GM18502 (cell line): Measurements from ENCODE around the gene DLEC1.
"Not testable (repeated sequence)": the region's sequence is repeated elsewhere in the genome, so short reads cannot be mapped to it uniquely, and the experiment has no call there.

Experiments
- ATAC-seq: cut with Tn5 transposase; IDR thresholded peaks from one replicate; pipeline ENCODE4 v1.9.1; 2021; ENCODE audit warnings: mild to moderate bottlenecking; ENCODE audit not compliant: unreplicated experiment, poor library complexity

The DLEC1 gene

GRCh38 chr3:38148311-38148882, 109.4 kb downstream of the DLEC1 start:
- ATAC-seq, result no peak

GRCh38 chr3:38149708-38150107, 110.7 kb downstream of the DLEC1 start:
- peak; percentile 40 for ATAC-seq

- no peak for ATAC-seq
Measured at GRCh38 chr3:38150780-38151528, 111.9 kb downstream of the DLEC1 start.

- no peak for ATAC-seq
Measured at GRCh38 chr3:38151667-38152265, 112.8 kb downstream of the DLEC1 start.

- no peak for ATAC-seq
Measured at GRCh38 chr3:38152609-38153008, 113.6 kb downstream of the DLEC1 start.

- no peak for ATAC-seq
Measured at GRCh38 chr3:38153221-38153620, 114.2 kb downstream of the DLEC1 start.

GRCh38 chr3:38154033-38154494, 115.1 kb downstream of the DLEC1 start:
- ATAC-seq, result no peak

- no peak for ATAC-seq
Measured at GRCh38 chr3:38154625-38155255, 115.7 kb downstream of the DLEC1 start.

- no peak for ATAC-seq
Measured at GRCh38 chr3:38155825-38156224, 116.8 kb downstream of the DLEC1 start.

GRCh38 chr3:38157117-38157516, 118.1 kb downstream of the DLEC1 start:
- no peak for ATAC-seq

GRCh38 chr3:38157595-38157994, 118.6 kb downstream of the DLEC1 start:
- no peak for ATAC-seq

GRCh38 chr3:38158472-38158871, 119.5 kb downstream of the DLEC1 start:
- no peak for ATAC-seq

GRCh38 chr3:38160704-38161103, 121.7 kb downstream of the DLEC1 start:
- not testable (repeated sequence) for ATAC-seq

GRCh38 chr3:38163117-38163840, 124.3 kb downstream of the DLEC1 start:
- ATAC-seq, result no peak

GRCh38 chr3:38163841-38164642, 125.0 kb downstream of the DLEC1 start:
- no peak for ATAC-seq

- no peak for ATAC-seq
Measured at GRCh38 chr3:38164643-38164951, 125.6 kb downstream of the DLEC1 start.

- ATAC-seq, result peak; percentile 90
Measured at GRCh38 chr3:38164952-38165721, 126.1 kb downstream of the DLEC1 start, which contains the start of gene OXSR1. TSS of gene OXSR1 (plus strand) at chr3:38165537. CDS start at chr3:38165877, 340 bp downstream.

GRCh38 chr3:38165722-38166387, 126.8 kb downstream of the DLEC1 start:
- ATAC-seq, result peak; percentile 9
